IMR-90 (cell line): ENCODE data around the gene ARHGAP28. TPM values are rescaled to one million over a fixed set of nuclear protein-coding genes. Genes with fewer than 3 reads are reported as not detected.

Experiments
- ATAC-seq: fragments of 200-7000 bp; cut with Tn5 transposase; 2 replicates; pipeline ENCODE4 v1.9.1; 2020; ENCODE audit warnings: low read depth, mild to moderate bottlenecking, moderate library complexity
- BruUV-seq: library from RNA; stranded (reverse); fragments of 400-500 nt; replicated peaks from 2 replicates; lab custom pipeline; 2021; lab: Mats Ljungman, UMichigan
- CTCF ChIA-PET: fragments of 300-600 bp; formaldehyde crosslinking; extraction: SDS; loops from one replicate; lab custom pipeline; 2021; ENCODE audit warnings: antibody characterized with exemption; lab: Yijun Ruan, JAX
- POLR2A ChIA-PET: fragments of 300-600 bp; sonication (Branson Sonifier 250); formaldehyde crosslinking; loops from one replicate; lab custom pipeline; 2022; ENCODE audit warnings: antibody characterized with exemption; ENCODE audit not compliant: unreplicated experiment; lab: Charles Lee
- DNase-seq: peaks from one replicate; pipeline ENCODE4 v3.0.0; 2013
- H2AFZ ChIP-seq: replicated peaks from 2 replicates; pipeline ENCODE3; 2013; ENCODE audit warnings: low read length, mild to moderate bottlenecking; ENCODE audit not compliant: poor library complexity
- H2AK5ac ChIP-seq: 2 replicates; pipeline ENCODE4 v1.6.1; 2013; ENCODE audit warnings: low read depth, low read length, inconsistent platforms
- H2AK9ac ChIP-seq: replicated peaks from 2 replicates; pipeline ENCODE3; 2013; ENCODE audit warnings: mild to moderate bottlenecking, low read depth, low read length, moderate library complexity; ENCODE audit not compliant: poor library complexity
- H2BK120ac ChIP-seq: 2 replicates; pipeline ENCODE4 v1.6.1; 2013; ENCODE audit warnings: low read depth, low read length, inconsistent platforms
- H2BK15ac ChIP-seq: 3 replicates; pipeline ENCODE4 v1.6.1; 2013; ENCODE audit warnings: low read depth, low read length, inconsistent platforms
- H2BK20ac ChIP-seq: 2 replicates; pipeline ENCODE4 v1.6.1; 2013; ENCODE audit warnings: low read depth, mild to moderate bottlenecking, inconsistent platforms, low read length, moderate library complexity
- H2BK5ac ChIP-seq: 2 replicates; pipeline ENCODE4 v1.6.1; 2013; ENCODE audit warnings: mild to moderate bottlenecking, low read depth, low read length, inconsistent platforms; ENCODE audit not compliant: poor library complexity, severe bottlenecking
- H3K14ac ChIP-seq: replicated peaks from 2 replicates; pipeline ENCODE4 v1.6.1; 2013; ENCODE audit warnings: low read depth, low read length, inconsistent platforms
- H3K18ac ChIP-seq: 2 replicates; pipeline ENCODE4 v1.6.1; 2013; ENCODE audit warnings: low read depth, low read length, control low read depth
- H3K23ac ChIP-seq: 2 replicates; pipeline ENCODE4 v1.6.1; 2013; ENCODE audit warnings: low read depth, low read length, inconsistent platforms
- H3K27ac ChIP-seq: 2 replicates; pipeline ENCODE4 v1.5.1; 2013; ENCODE audit warnings: mild to moderate bottlenecking, control low read depth, low read length; ENCODE audit not compliant: insufficient read depth
- H3K27me3 ChIP-seq: 2 replicates; pipeline ENCODE4 v1.6.1; 2013; ENCODE audit warnings: low read length; ENCODE audit not compliant: control insufficient read depth, insufficient read depth
- H3K36me3 ChIP-seq: 2 replicates; pipeline ENCODE4 v1.6.1; 2013; ENCODE audit warnings: low read length, mixed read lengths; ENCODE audit not compliant: control insufficient read depth, insufficient read depth
- H3K4ac ChIP-seq: 2 replicates; pipeline ENCODE4 v1.6.1; 2013; ENCODE audit warnings: low read depth, low read length, inconsistent platforms
- H3K4me1 ChIP-seq: 2 replicates; pipeline ENCODE4 v1.6.1; 2013; ENCODE audit warnings: low read length, mixed read lengths; ENCODE audit not compliant: control insufficient read depth, insufficient read depth
- H3K4me2 ChIP-seq: 2 replicates; pipeline ENCODE4 v1.6.1; 2013; ENCODE audit warnings: low read depth, mild to moderate bottlenecking, control low read depth, low read length, moderate library complexity
- H3K4me3 ChIP-seq: 2 replicates; pipeline ENCODE4 v1.5.1; 2013; ENCODE audit warnings: low read depth, mild to moderate bottlenecking, control low read depth, low read length, moderate library complexity; ENCODE audit not compliant: insufficient read depth
- H3K56ac ChIP-seq: 2 replicates; pipeline ENCODE4 v1.6.1; 2013; ENCODE audit warnings: low read length, inconsistent platforms; ENCODE audit not compliant: insufficient read depth; ENCODE audit errors: extremely low read depth
- H3K79me1 ChIP-seq, 2 experiments: 2 replicates each; pipeline ENCODE4 v1.6.1; 2013; ENCODE audit warnings: low read length in 2 of 2, inconsistent platforms in 1 of 2, low read depth in 1 of 2
- H3K9ac ChIP-seq: 2 replicates; pipeline ENCODE4 v1.6.1; 2013; ENCODE audit warnings: low read depth, low read length, control low read depth
- H3K9me1 ChIP-seq: 2 replicates; pipeline ENCODE4 v1.6.1; 2013; ENCODE audit warnings: low read length, inconsistent platforms; ENCODE audit not compliant: insufficient read depth
- H3K9me3 ChIP-seq: 2 replicates; pipeline ENCODE4 v1.6.1; 2013; ENCODE audit warnings: low read length; ENCODE audit not compliant: control insufficient read depth, insufficient read depth
- H4K20me1 ChIP-seq: 2 replicates; pipeline ENCODE4 v1.6.1; 2013; ENCODE audit warnings: low read length, inconsistent platforms; ENCODE audit not compliant: insufficient read depth
- H4K5ac ChIP-seq: 2 replicates; pipeline ENCODE4 v1.6.1; 2013; ENCODE audit warnings: mild to moderate bottlenecking, low read depth, low read length, control low read depth
- H4K8ac ChIP-seq, 2 experiments: 2 replicates each; pipeline ENCODE4 v1.6.1; 2013; ENCODE audit warnings: low read depth in 2 of 2, low read length in 2 of 2, control low read depth in 1 of 2, inconsistent platforms in 1 of 2
- H4K91ac ChIP-seq: 2 replicates; pipeline ENCODE4 v1.6.1; 2013; ENCODE audit warnings: low read depth, low read length, inconsistent platforms; ENCODE audit not compliant: insufficient read depth
- RFX5 ChIP-seq: IDR thresholded peaks from 2 replicates; pipeline ENCODE4 v1.8.0; 2012; ENCODE audit warnings: low read depth, mild to moderate bottlenecking, low read length, moderate library complexity
- WGBS, 2 experiments: methylation state at CpG; one replicate each; pipeline versions ENCODE4 v1.1.5 to v1.1.7; 2013; ENCODE audit warnings: missing lambda C conversion rate in 2 of 2; ENCODE audit not compliant: insufficient read length in 1 of 2; ENCODE audit errors: extremely low coverage in 2 of 2; 5-methylcytosine and 5-hydroxymethylcytosine counted together
- dilution Hi-C: fragments of 300-500 bp; cut with HindIII; formaldehyde crosslinking; loops from one replicate; pipeline ENCODE4 v1.14.3; 2018; ENCODE audit warnings: low sequenced_read_pairs; ENCODE audit not compliant: unreplicated experiment
- in situ Hi-C: fragments of 300-500 bp; cut with MboI; formaldehyde crosslinking; loops from 3 replicates; pipeline ENCODE4 v1.14.3; 2019; ENCODE audit warnings: low sequenced_read_pairs, inconsistent platforms, mixed read lengths
- intact Hi-C: fragments of 100-400 bp; cut with micrococcal nuclease; formaldehyde crosslinking; loops from 2 replicates; pipeline ENCODE4 v1.10.0; 2022
- polyA plus RNA-seq, 3 experiments: library from polyadenylated mRNA; depleted of rRNA; stranded (reverse); fragments of >200 nt; gene quantifications; 2 replicates each; pipeline ENCODE4 v1.2.3, GENCODE V29; 2012; ENCODE audit warnings: low replicate concordance in 1 of 3
- total RNA-seq: library from RNA; depleted of rRNA; stranded (reverse); fragments of >200 nt; gene quantifications from 2 replicates; pipeline ENCODE4 v1.2.3, GENCODE V29; 2012

The ARHGAP28 gene
- total and polyA plus RNA-seq, 2 of the 4 experiments (the other 2 are of a cell fraction) = 1.8 to 3.8 TPM

GRCh38 chr18:6956999-6957398 lies 227.5 kb downstream of the ARHGAP28 start:
- POLR2A ChIA-PET = no interaction called here
- Histone ChIP-seq H3K27me3 (no peaks in the 10 kb centered on the region), H3K14ac (no peak overlapping the region), H4K5ac (no peak overlapping the region), H2AK9ac (no peak overlapping the region), H3K9ac (no peak overlapping the region), H3K9me3 (no peaks in the 10 kb centered on the region), H3K27ac (no peak overlapping the region), H3K56ac (no peak overlapping the region), H4K8ac (no peak overlapping the region), H3K36me3 (peaks cover 19% of the 10 kb centered on the region), H3K79me1 (no peaks in the 10 kb centered on the region), H4K20me1 (no peaks in the 10 kb centered on the region), H3K4me1 (no peaks in the 10 kb centered on the region), H2AFZ (no peak overlapping the region), H3K9me1 (no peaks in the 10 kb centered on the region), H3K4ac (no peak overlapping the region), H2AK5ac (no peak overlapping the region), H4K91ac (no peak overlapping the region), H2BK5ac (no peak overlapping the region), H2BK120ac (no peak overlapping the region), H3K23ac (no peak overlapping the region), H3K4me2 (no peak overlapping the region), H2BK15ac (no peak overlapping the region), H3K18ac (no peak overlapping the region), H3K4me3 (no peak overlapping the region), H2BK20ac (no peak overlapping the region)
- ATAC-seq (no peak), DNase-seq (no peak)
- TF ChIP-seq RFX5 = no peak
- in situ Hi-C loops = no loop called here
- dilution Hi-C loops = no loop called here
- intact Hi-C loops = no loop called here
- WGBS, 2 experiments = 82% methylated on average over 5 of the region's 12 CpGs; no CpG with 5 or more reads in 1 of the 2 experiments
- no TSS peak for BruUV-seq
- CTCF ChIA-PET = no interaction called here
